GM23248 (cell line): ENCODE data around the gene CWF19L2. TPM values are rescaled to one million over a fixed set of nuclear protein-coding genes. Genes with fewer than 3 reads are reported as not detected.

Experiments
- DNase-seq: peaks from one replicate; pipeline ENCODE4 v3.0.0-alpha.2; 2015
- H2AFZ ChIP-seq: fragments of 200-600 bp; sonication (generic); 2 replicates; pipeline ENCODE4 v1.6.1; 2016; ENCODE audit warnings: antibody characterized with exemption
- H3F3A ChIP-seq: fragments of 200-600 bp; sonication (generic); 2 replicates; pipeline ENCODE4 v1.6.1; 2016; ENCODE audit warnings: mild to moderate bottlenecking, antibody characterized with exemption, mixed run types; ENCODE audit not compliant: insufficient read depth
- H3K27ac ChIP-seq: fragments of 200-600 bp; sonication (generic); 2 replicates; pipeline ENCODE4 v1.5.1; 2016; ENCODE audit warnings: mild to moderate bottlenecking
- H3K27me3 ChIP-seq: fragments of 200-600 bp; sonication (generic); replicated peaks from 2 replicates; pipeline ENCODE4 v1.6.1; 2016; ENCODE audit warnings: mild to moderate bottlenecking; ENCODE audit not compliant: insufficient read depth
- H3K36me3 ChIP-seq: fragments of 200-600 bp; sonication (generic); 2 replicates; pipeline ENCODE4 v1.6.1; 2016; ENCODE audit warnings: low read depth, mild to moderate bottlenecking
- H3K4me1 ChIP-seq: fragments of 200-600 bp; sonication (generic); 2 replicates; pipeline ENCODE4 v1.6.1; 2016; ENCODE audit warnings: mild to moderate bottlenecking; ENCODE audit not compliant: insufficient read depth
- H3K4me2 ChIP-seq: fragments of 200-600 bp; sonication (generic); one replicate; pipeline ENCODE4 v1.6.1; 2016; ENCODE audit warnings: mild to moderate bottlenecking; ENCODE audit not compliant: unreplicated experiment
- H3K4me3 ChIP-seq: fragments of 200-600 bp; sonication (generic); 2 replicates; pipeline ENCODE4 v1.5.1; 2016; ENCODE audit warnings: mild to moderate bottlenecking
- H3K79me2 ChIP-seq: fragments of 200-600 bp; sonication (generic); 2 replicates; pipeline ENCODE4 v1.6.1; 2016; ENCODE audit warnings: mild to moderate bottlenecking; ENCODE audit not compliant: insufficient read depth
- H3K9ac ChIP-seq: fragments of 200-600 bp; sonication (generic); 2 replicates; pipeline ENCODE4 v1.6.1; 2016; ENCODE audit warnings: mild to moderate bottlenecking
- H3K9me2 ChIP-seq: fragments of 200-600 bp; sonication (generic); 2 replicates; pipeline ENCODE4 v1.6.1; 2016; ENCODE audit warnings: mixed run types, mild to moderate bottlenecking, moderate library complexity; ENCODE audit not compliant: insufficient read depth
- H3K9me3 ChIP-seq: fragments of 200-600 bp; sonication (generic); one replicate; pipeline ENCODE4 v1.6.1; 2017; ENCODE audit warnings: low read depth
- H4K20me1 ChIP-seq: fragments of 200-600 bp; sonication (generic); 2 replicates; pipeline ENCODE4 v1.6.0; 2016; ENCODE audit not compliant: insufficient read depth
- EZH2 ChIP-seq: fragments of 200-600 bp; sonication (generic); IDR thresholded peaks from 2 replicates; pipeline ENCODE4 v1.6.1; 2018; ENCODE audit warnings: antibody characterized with exemption, mild to moderate bottlenecking; ENCODE audit not compliant: insufficient read depth, poor library complexity, severe bottlenecking
- EZH2phosphoT487 ChIP-seq: fragments of 200-600 bp; sonication (generic); IDR thresholded peaks from 2 replicates; pipeline ENCODE4 v1.6.1; 2018; ENCODE audit warnings: antibody characterized with exemption, moderate library complexity, mild to moderate bottlenecking, low read depth; ENCODE audit not compliant: insufficient read depth
- WGBS, 2 experiments: methylation state at CpG; one replicate each; pipeline ENCODE4 v1.1.6; 2015 to 2017; ENCODE audit warnings: low lambda C conversion rate in 2 of 2, low coverage in 1 of 2; ENCODE audit errors: missing lambda C conversion rate in 2 of 2; 5-methylcytosine and 5-hydroxymethylcytosine counted together
- in situ Hi-C: fragments of 300-500 bp; cut with MboI; formaldehyde crosslinking; loops from 2 replicates; pipeline ENCODE4 v1.15.0; 2020
- polyA plus RNA-seq: library from polyadenylated mRNA; unstranded; fragments of >200 nt; fragmentation: Nextera tagmentation; extraction: Ambion mirVana; gene quantifications from 2 replicates; pipeline ENCODE4 v1.2.1, GENCODE V29; 2016
- total RNA-seq: library from RNA; depleted of rRNA; stranded (reverse); fragments of >200 nt; shearing (Covaris generic); gene quantifications from 2 replicates; pipeline ENCODE4 v1.2.3, GENCODE V29; 2014

The CWF19L2 gene
- total and polyA plus RNA-seq, 2 experiments from 2014 or later: 3.4 to 6.9 TPM

- in situ Hi-C loops: no loop called here
- Histone ChIP-seq H3K4me1 (peaks cover 7% of the 10 kb centered on the region; the same call in 1 of the 2 replicates), H2AFZ (no peak overlapping the region), H3K4me2 (no peak overlapping the region), H3K27ac (no peak overlapping the region), H3K9me3 (no peaks in the 10 kb centered on the region), H3K27me3 (no peaks in the 10 kb centered on the region), H3K9me2 (no peaks in the 10 kb centered on the region), H3K36me3 (no peaks in the 10 kb centered on the region), H3F3A (no peaks in the 10 kb centered on the region), H3K79me2 (no peaks in the 10 kb centered on the region), H3K4me3 (no peak overlapping the region), H4K20me1 (no peaks in the 10 kb centered on the region), H3K9ac (no peak overlapping the region)
- WGBS, 2 experiments: 87 to 100% methylated on average over 1 of the region's 1 CpG
- no peak for DNase-seq
- TF ChIP-seq EZH2: no peak
- no peak for TF ChIP-seq EZH2phosphoT487
Measured at GRCh38 chr11:107384144-107384852, 73.3 kb downstream of the CWF19L2 start.

- 0 out of 2 replicates have a peak, but pooled peaks cover 4% of the 10 kb centered on the region for H3K4me1 ChIP-seq
- no peaks in the 10 kb centered on the region for H3K36me3 ChIP-seq
- H3F3A ChIP-seq: no peaks in the 10 kb centered on the region
- H3K27me3 ChIP-seq: no peaks in the 10 kb centered on the region
- H3K4me2 ChIP-seq: no peak overlapping the region
- no peak overlapping the region for H2AFZ ChIP-seq
- H3K79me2 ChIP-seq: no peaks in the 10 kb centered on the region
- in situ Hi-C loops: no loop called here
- no peaks in the 10 kb centered on the region for H4K20me1 ChIP-seq
- TF ChIP-seq EZH2phosphoT487 (no peak), EZH2 (no peak)
- no peak for DNase-seq
- no peak overlapping the region for H3K4me3 ChIP-seq
- 98 to 99% methylated on average over 7 of the region's 7 CpGs for WGBS, 2 experiments
- H3K9me2 ChIP-seq: no peaks in the 10 kb centered on the region
- H3K27ac ChIP-seq: no peak overlapping the region
- H3K9me3 ChIP-seq: no peaks in the 10 kb centered on the region
- H3K9ac ChIP-seq: no peak overlapping the region
Measured at GRCh38 chr11:107372439-107372838, 85.2 kb downstream of the CWF19L2 start.

- Histone ChIP-seq H3K9ac (no peak overlapping the region), H3F3A (no peaks in the 10 kb centered on the region), H3K79me2 (no peaks in the 10 kb centered on the region), H3K4me3 (no peak overlapping the region), H2AFZ (no peak overlapping the region), H3K9me2 (no peaks in the 10 kb centered on the region), H4K20me1 (no peaks in the 10 kb centered on the region), H3K4me2 (no peak overlapping the region), H3K27ac (no peak overlapping the region), H3K9me3 (no peaks in the 10 kb centered on the region), H3K36me3 (no peaks in the 10 kb centered on the region), H3K27me3 (no peaks in the 10 kb centered on the region), H3K4me1 (0 out of 2 replicates have a peak, but pooled peaks cover 4% of the 10 kb centered on the region)
- peak; percentile 63 for DNase-seq
- TF ChIP-seq EZH2phosphoT487 (no peak), EZH2 (no peak)
- in situ Hi-C loops: no loop called here
- WGBS, 2 experiments: 4% methylated on average over 1 of the region's 1 CpG
Measured at GRCh38 chr11:107370390-107370789, 87.2 kb downstream of the CWF19L2 start.

GRCh38 chr11:107359701-107360100 is 97.9 kb downstream of the CWF19L2 start:
- WGBS, 2 experiments: 97 to 98% methylated on average over 4 of the region's 4 CpGs
- H4K20me1 ChIP-seq: no peaks in the 10 kb centered on the region
- no peak overlapping the region for H2AFZ ChIP-seq
- H3F3A ChIP-seq: no peaks in the 10 kb centered on the region
- no peak overlapping the region for H3K9ac ChIP-seq
- no peaks in the 10 kb centered on the region for H3K9me3 ChIP-seq
- TF ChIP-seq EZH2phosphoT487 (no peak), EZH2 (no peak)
- no peaks in the 10 kb centered on the region for H3K36me3 ChIP-seq
- in situ Hi-C loops: no loop called here
- H3K4me2 ChIP-seq: no peak overlapping the region
- no peaks in the 10 kb centered on the region for H3K79me2 ChIP-seq
- H3K4me3 ChIP-seq: no peak overlapping the region
- no peaks in the 10 kb centered on the region for H3K27me3 ChIP-seq
- no peak overlapping the region for H3K27ac ChIP-seq
- H3K9me2 ChIP-seq: no peaks in the 10 kb centered on the region
- H3K4me1 ChIP-seq: no peaks in the 10 kb centered on the region
- DNase-seq: peak; percentile 2

- Histone ChIP-seq H3K27ac (no peak overlapping the region), H3K9ac (no peak overlapping the region), H3K4me2 (no peak overlapping the region), H4K20me1 (no peaks in the 10 kb centered on the region), H2AFZ (no peak overlapping the region), H3K79me2 (no peaks in the 10 kb centered on the region), H3K9me2 (no peaks in the 10 kb centered on the region), H3K27me3 (no peaks in the 10 kb centered on the region), H3K36me3 (no peaks in the 10 kb centered on the region), H3K4me1 (no peaks in the 10 kb centered on the region), H3K4me3 (no peak overlapping the region), H3K9me3 (no peaks in the 10 kb centered on the region), H3F3A (no peaks in the 10 kb centered on the region)
- no peak for TF ChIP-seq EZH2phosphoT487
- TF ChIP-seq EZH2: no peak
- DNase-seq: no peak
- in situ Hi-C loops: no loop called here
- WGBS, 2 experiments: 0 to 2% methylated on average over 1 of the region's 1 CpG
Measured at GRCh38 chr11:107357877-107358276, 99.7 kb downstream of the CWF19L2 start.
